Measurements from ENCODE around the gene TTYH3.

The TTYH3 gene

GRCh38 chr7:2649991-2650390 lies 18.2 kb downstream of the TTYH3 start:
- DNase-seq: no peak

DNA sequence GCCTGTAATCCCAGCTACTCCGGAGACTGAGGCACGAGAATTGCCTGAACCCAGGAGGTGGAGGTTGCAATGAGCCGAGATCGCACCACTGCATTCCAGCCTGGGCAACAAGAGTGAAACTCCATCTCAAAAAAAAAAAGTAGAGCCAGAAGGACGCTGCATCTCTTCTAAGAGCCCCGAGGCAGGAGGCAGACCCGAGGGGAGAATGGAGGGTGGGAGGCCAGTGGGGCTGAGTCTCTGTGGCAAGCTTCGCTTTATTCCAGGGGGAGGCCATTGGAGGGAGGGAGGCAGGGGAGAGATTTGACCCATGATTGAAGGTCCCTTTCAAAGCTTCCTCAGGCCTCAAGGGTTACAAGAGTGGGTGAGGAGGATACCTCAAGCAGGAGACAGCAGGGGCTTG lies 18.7 kb downstream of the TTYH3 start:
- DNase-seq: no peak

DNA sequence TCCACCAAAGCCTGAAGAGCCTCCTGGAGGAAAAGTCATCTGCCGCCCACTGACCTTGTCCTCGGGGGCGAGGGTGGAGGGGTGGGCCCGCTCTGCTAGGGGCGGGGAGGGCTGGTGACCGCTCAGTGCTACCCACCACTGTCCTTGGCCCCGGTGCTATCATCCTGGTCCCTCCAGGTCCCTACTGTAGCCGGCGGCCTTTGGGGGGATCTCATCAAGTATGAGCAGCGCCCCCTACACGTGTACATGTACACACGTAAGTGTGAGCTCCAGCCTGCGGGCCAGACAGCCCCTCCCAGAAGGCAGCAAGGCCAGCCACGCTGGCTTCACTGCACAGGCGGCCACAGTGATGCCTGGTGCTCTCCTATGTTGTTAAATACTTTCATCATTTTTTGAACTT lies 19.6 kb downstream of the TTYH3 start:
- no peak for DNase-seq

- no peak for DNase-seq
Measured at GRCh38 chr7:2651847-2652735, 20.3 kb downstream of the TTYH3 start.

DNA sequence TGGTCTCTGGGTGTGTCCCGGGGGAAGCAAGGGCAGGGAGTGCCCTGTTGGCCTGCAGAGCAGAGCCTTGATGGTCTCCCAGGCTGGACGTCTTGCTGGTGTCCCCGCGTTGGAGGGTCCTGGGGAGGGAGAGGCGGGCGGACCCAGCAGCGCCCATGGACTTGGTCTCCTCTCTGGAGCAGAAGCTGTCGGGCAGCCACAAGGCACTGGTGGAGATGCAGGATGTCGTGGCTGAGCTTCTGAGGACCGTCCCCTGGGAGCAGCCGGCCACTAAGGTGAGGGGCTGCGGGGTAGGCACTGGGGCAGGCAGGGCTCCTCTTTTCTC lies 20.9 kb downstream of the TTYH3 start:
- no peak for DNase-seq

GRCh38 chr7:2654059-2654458 lies 22.3 kb downstream of the TTYH3 start:
- DNase-seq: no peak

DNA sequence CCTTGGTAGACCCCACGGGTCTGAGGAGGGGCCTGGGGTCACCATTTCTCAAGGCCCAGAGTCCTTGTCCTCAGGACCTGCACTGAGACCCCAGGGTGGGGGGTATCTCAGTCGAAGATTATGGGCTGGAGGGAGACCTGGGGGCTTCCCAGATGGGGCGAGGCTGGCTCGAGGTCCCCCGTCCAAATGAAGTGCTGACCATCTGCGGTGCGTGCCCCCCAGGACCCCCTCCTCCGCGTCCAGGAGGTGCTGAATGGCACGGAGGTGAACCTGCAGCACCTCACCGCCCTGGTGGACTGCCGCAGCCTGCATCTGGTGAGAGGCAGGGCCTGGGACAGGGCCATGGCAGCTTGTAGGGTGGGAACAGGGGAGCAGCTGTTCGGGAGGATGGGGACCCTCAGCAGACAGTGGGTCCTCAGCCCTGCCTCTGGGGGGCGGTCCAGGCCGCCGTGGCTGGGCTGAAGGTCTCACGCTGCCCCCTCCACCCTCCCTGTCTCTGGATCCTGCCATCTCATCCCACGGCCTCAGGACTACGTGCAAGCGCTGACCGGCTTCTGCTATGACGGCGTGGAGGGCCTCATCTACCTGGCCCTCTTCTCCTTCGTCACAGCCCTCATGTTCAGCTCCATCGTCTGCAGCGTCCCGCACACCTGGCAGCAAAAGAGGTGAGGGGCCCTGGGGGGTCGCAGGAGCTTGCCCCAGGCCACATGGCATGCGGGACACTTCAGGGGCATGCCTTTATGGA lies 24.3 kb downstream of the TTYH3 start:
- DNase-seq: no peak

DNA sequence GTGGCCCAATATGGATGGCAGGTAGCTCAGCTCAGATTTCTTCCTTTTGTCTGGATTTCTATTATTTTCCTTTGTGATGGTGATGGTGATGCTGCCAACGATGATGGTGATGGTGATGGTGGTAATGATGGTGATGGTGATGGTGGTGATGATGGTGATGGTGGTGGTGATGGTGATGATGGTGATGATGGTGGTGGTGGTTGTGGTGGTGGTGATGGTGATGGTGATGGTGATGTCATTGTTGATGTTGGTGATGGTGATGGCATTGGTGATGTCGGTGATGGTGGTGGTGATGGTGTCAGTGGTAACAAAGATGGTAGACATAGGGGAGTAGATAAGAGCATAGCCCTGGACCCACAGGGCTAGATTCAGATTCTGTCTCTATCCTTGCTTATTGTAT lies 25.4 kb downstream of the TTYH3 start:
- no peak for DNase-seq

- DNase-seq: no peak
Measured at GRCh38 chr7:2657920-2658671, 26.3 kb downstream of the TTYH3 start.

DNA sequence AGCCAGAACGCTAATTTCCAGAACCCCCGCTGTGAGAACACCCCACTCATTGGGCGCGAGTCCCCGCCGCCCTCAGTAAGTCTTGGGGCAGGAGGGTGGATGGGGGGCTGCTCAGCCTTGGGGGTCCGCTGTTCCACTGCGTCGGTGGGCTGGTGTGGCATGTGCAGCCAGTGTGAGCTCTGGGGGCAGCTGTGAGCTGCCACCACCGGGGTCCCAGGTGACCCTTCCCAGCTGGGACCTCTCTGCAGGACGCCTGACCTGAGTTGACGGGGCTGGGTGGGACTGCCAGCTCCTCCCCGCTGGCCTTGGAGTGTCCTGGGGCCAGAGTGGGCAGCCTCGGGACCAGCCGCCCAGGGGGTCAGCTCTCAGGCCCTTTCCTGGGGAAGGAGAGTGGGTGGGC lies 27.2 kb downstream of the TTYH3 start:
- no peak for DNase-seq

- DNase-seq: no peak
Measured at GRCh38 chr7:2659556-2660358, 28.0 kb downstream of the TTYH3 start.

DNA sequence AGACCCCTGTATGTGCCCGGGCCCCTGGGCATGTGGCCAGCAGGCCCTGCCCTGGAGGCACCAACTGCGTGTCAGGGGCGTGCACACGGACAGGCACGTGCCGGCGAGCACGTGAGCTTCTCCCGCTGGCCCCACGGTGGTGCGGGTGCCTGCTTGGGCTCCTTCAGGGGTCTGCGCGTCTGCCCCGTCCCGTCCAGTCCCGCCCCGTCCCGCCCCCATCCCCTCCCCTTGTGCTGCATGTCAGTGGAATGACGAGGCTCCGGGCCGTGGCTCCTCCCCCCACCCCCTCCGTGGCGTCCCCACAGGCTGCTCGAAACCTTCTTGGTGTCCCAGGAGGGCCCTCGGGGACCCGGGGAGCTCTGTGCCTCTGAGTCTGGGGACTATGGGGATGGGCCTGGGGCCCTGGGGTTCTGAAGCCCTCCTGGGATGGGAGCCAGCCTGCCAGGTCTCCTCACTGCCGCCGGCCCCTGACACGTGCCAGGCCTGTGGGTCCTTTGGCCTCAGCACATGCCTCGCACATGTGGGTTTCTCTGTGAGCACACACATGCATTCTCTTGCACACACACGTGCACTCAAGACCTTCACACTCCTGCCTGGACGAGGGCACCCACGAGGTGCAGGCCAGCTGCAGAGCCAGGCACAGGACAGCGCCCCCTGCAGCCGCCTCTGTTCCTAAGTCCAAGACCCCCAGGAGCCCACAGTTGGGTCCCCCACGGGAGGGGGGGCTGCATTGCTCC lies 28.7 kb downstream of the TTYH3 start:
- DNase-seq: no peak

GRCh38 chr7:2661096-2661449 lies 29.3 kb downstream of the TTYH3 start:
- no peak for DNase-seq

DNA sequence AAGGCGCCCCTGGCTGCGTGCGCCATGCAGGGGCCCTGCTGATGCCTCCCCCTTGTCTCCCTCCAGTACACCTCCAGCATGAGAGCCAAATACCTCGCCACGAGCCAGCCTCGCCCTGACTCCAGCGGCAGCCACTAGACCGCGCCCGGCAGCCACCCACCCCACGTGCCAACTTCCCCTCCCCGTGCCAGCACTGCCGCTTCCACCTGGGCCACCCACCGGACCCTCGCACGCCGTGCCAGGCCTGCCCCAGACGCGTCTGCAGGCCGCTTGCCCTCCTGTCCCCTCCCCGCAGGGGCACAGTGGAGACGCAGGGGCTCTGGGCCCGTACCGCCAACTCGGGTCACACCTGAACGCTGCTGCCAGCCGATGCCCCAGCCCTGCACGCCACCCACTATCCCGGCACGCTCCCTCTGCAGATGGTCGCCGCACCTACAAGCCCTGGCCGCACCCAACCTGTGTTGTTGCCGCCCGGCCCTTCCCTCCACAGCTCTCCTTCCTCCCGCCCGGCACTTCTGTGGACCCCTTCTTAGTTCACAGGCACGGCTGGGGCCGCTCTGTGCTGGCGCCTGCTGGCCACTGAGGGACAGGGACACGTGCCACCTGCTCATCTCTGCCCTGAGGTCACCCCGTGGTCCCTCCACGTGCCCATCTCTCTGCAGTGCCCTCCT lies 30.0 kb downstream of the TTYH3 start:
- no peak for DNase-seq

- DNase-seq: no peak
Measured at GRCh38 chr7:2662273-2663120, 30.7 kb downstream of the TTYH3 start.

- no peak for DNase-seq
Measured at GRCh38 chr7:2663121-2663886, 31.5 kb downstream of the TTYH3 start.

DNA sequence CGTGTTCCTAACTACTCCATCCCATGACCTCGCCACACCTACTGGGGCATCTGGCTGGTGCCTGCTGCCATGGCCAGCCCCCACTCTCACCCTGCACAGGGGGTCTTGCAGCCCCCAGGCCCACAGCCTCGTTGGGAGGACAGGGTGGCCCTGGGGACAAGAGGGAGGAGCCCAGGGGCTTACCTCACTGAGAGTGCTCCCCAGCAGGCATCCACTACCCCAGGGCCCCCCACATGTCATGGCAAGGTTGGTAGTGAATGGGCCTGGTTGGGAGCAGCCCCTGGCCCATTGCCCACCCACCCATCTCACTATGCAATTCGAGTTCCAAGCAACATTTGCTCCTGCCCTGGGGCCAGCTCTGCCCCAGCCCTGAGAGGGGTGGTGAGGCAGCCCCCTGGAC lies 32.2 kb downstream of the TTYH3 start:
- no peak for DNase-seq

DNA sequence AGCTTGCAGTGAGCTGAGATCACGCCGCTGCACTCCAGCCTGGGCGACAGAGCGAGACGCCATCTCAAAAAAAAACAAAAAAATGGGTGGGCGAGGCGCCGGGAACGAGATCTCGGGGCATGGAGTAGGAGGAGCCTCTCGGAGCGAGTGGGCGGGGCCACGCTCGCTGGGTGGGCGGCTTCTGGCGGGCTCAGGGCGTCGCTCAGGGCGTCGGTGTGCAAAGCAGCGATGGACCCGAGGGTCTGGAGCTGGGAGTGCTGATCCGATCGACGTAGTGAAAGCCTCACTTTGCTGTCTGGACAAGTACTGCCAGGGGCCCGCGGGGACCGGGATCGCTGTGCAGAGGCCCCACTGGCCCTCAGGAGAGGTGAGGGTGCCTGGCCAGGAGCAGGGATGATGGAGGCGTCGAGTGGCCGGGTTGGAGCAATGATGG lies 33.6 kb downstream of the TTYH3 start:
- no peak for DNase-seq

DNA sequence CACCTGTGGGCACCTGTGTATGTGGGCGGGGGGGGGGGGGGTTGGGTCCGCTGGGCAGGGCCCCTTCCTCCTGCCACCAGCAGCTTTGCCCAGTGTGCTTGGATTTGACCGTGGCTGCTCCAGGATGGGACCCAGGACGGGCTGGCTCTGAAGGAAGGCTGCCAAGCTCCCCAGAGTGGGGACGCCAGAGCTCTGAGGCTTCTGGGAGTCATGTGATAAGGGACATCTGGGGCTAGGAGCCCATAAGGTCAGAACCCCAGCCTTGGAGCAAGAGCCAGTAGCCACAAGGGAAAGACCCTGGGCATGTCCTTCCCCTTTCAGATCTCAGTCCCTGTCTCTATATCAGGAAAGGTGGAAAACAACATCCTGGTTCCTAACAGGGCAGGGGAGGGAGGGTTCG lies 34.4 kb downstream of the TTYH3 start:
- DNase-seq: no peak

All from NCI-H446 (cell line).